ENCODE measurements around the gene DCLK3.

The DCLK3 gene

GRCh38 chr3:36693670-36694069 lies 70.7 kb downstream of the DCLK3 start:
- H3K27me3 ChIP-seq (ENCODE audit: insufficient read depth, low read length), result no peaks in the 10 kb centered on the region
- H3K36me3 ChIP-seq (ENCODE audit: insufficient read depth, low read length), result no peaks in the 10 kb centered on the region
- no peak overlapping the region for H3K9ac ChIP-seq (ENCODE audit: low read length)
- H3K9me2 ChIP-seq (ENCODE audit: low read depth, low read length), result no peaks in the 10 kb centered on the region
- no peak overlapping the region for H3K27ac ChIP-seq (ENCODE audit: low read depth, low read length, poor library complexity, severe bottlenecking)
- H3K4me1 ChIP-seq (ENCODE audit: insufficient read depth, low read length, severe bottlenecking), result no peaks in the 10 kb centered on the region
- H4K20me1 ChIP-seq (ENCODE audit: insufficient read depth, low read length), result no peaks in the 10 kb centered on the region
- H3K9me3 ChIP-seq (ENCODE audit: low read length), result no peaks in the 10 kb centered on the region
- H2AFZ ChIP-seq (ENCODE audit: low read length), result no peak overlapping the region
- no peak overlapping the region for H3K4me3 ChIP-seq (ENCODE audit: low read depth, low read length, poor library complexity, severe bottlenecking)
- no peaks in the 10 kb centered on the region for H3F3A ChIP-seq (ENCODE audit: insufficient read depth, low read length)
- TF ChIP-seq EZH2 (IDR thresholded peaks at IDR 0.05; ENCODE audit: borderline replicate concordance, low read length) (no peak), CTCF (IDR thresholded peaks at IDR 0.05; ENCODE audit: low read length) (no peak)
- no peaks in the 10 kb centered on the region for H3K79me2 ChIP-seq (ENCODE audit: insufficient read depth, low read length)
- no peak overlapping the region for H3K4me2 ChIP-seq (ENCODE audit: low read length)

- Histone ChIP-seq H3F3A (ENCODE audit: insufficient read depth, low read length) (no peaks in the 10 kb centered on the region), H2AFZ (ENCODE audit: low read length) (no peak overlapping the region), H3K9me2 (ENCODE audit: low read depth, low read length) (no peaks in the 10 kb centered on the region), H3K36me3 (ENCODE audit: insufficient read depth, low read length) (no peaks in the 10 kb centered on the region), H3K4me2 (ENCODE audit: low read length) (no peak overlapping the region), H4K20me1 (ENCODE audit: insufficient read depth, low read length) (no peaks in the 10 kb centered on the region), H3K4me1 (ENCODE audit: insufficient read depth, low read length, severe bottlenecking) (no peaks in the 10 kb centered on the region), H3K27me3 (ENCODE audit: insufficient read depth, low read length) (no peaks in the 10 kb centered on the region), H3K79me2 (ENCODE audit: insufficient read depth, low read length) (no peaks in the 10 kb centered on the region), H3K9ac (ENCODE audit: low read length) (no peak overlapping the region), H3K9me3 (ENCODE audit: low read length) (no peaks in the 10 kb centered on the region), H3K4me3 (ENCODE audit: low read depth, low read length, poor library complexity, severe bottlenecking) (no peak overlapping the region), H3K27ac (ENCODE audit: low read depth, low read length, poor library complexity, severe bottlenecking) (no peak overlapping the region)
- TF ChIP-seq EZH2 (IDR thresholded peaks at IDR 0.05; ENCODE audit: borderline replicate concordance, low read length) (no peak), CTCF (IDR thresholded peaks at IDR 0.05; ENCODE audit: low read length) (no peak)
Measured at GRCh38 chr3:36689560-36689959, 74.8 kb downstream of the DCLK3 start.

GRCh38 chr3:36688815-36689214 lies 75.5 kb downstream of the DCLK3 start:
- H3K27ac ChIP-seq (ENCODE audit: low read depth, low read length, poor library complexity, severe bottlenecking), result no peak overlapping the region
- no peaks in the 10 kb centered on the region for H3K9me2 ChIP-seq (ENCODE audit: low read depth, low read length)
- H3K4me2 ChIP-seq (ENCODE audit: low read length), result no peak overlapping the region
- H3K4me3 ChIP-seq (ENCODE audit: low read depth, low read length, poor library complexity, severe bottlenecking), result no peak overlapping the region
- no peaks in the 10 kb centered on the region for H3K4me1 ChIP-seq (ENCODE audit: insufficient read depth, low read length, severe bottlenecking)
- no peak overlapping the region for H2AFZ ChIP-seq (ENCODE audit: low read length)
- H4K20me1 ChIP-seq (ENCODE audit: insufficient read depth, low read length), result no peaks in the 10 kb centered on the region
- H3K27me3 ChIP-seq (ENCODE audit: insufficient read depth, low read length), result no peaks in the 10 kb centered on the region
- no peak overlapping the region for H3K9ac ChIP-seq (ENCODE audit: low read length)
- no peak for TF ChIP-seq EZH2 (IDR thresholded peaks at IDR 0.05; ENCODE audit: borderline replicate concordance, low read length)
- no peak for TF ChIP-seq CTCF (IDR thresholded peaks at IDR 0.05; ENCODE audit: low read length)
- H3K79me2 ChIP-seq (ENCODE audit: insufficient read depth, low read length), result no peaks in the 10 kb centered on the region
- H3K36me3 ChIP-seq (ENCODE audit: insufficient read depth, low read length), result no peaks in the 10 kb centered on the region
- H3F3A ChIP-seq (ENCODE audit: insufficient read depth, low read length), result no peaks in the 10 kb centered on the region
- H3K9me3 ChIP-seq (ENCODE audit: low read length), result no peaks in the 10 kb centered on the region

All from OCI-LY1 (cell line).